ENCODE data around the gene RNF115. TPM values are rescaled to one million over a fixed set of nuclear protein-coding genes. Genes with fewer than 3 reads are reported as not detected.

The RNF115 gene
- total and polyA plus RNA-seq, 12 donors: 8.3 to 19.2 (median 12.4) TPM

DNA sequence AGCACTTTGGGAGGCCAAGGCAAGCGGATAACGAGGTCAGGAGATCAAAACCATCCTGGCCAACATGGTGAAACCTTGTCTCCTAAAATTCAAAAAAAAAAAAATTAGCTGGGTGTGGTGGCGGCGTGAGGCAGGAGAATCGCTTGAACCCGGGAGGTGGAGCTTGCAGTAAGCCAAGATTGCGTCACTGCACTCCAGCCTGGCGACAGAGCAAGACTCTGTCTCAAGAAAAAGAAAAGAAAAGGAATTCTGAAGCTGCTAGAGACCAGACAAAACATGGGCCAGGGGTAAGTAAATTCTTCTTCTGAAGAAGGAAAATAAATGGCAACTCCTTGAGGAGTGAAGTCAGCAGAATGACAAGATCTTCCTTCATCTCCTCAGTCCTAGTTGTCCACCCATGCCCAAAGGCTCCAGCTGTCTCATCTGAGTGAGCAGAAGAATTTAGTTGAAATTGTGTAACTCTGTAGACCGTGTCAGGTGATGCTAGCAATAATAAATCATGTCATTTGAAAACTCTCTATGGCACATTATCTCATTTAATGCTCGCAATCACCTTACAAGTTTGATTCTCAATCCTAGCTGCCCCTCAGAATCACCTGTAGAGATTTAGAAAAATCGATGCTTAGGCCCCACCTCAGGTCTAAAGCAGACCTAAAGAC lies 131.0 kb downstream of the RNF115 start:
- no peak for TF ChIP-seq POLR2A (IDR thresholded peaks at IDR 0.05)
- TF ChIP-seq, protein P1, sequence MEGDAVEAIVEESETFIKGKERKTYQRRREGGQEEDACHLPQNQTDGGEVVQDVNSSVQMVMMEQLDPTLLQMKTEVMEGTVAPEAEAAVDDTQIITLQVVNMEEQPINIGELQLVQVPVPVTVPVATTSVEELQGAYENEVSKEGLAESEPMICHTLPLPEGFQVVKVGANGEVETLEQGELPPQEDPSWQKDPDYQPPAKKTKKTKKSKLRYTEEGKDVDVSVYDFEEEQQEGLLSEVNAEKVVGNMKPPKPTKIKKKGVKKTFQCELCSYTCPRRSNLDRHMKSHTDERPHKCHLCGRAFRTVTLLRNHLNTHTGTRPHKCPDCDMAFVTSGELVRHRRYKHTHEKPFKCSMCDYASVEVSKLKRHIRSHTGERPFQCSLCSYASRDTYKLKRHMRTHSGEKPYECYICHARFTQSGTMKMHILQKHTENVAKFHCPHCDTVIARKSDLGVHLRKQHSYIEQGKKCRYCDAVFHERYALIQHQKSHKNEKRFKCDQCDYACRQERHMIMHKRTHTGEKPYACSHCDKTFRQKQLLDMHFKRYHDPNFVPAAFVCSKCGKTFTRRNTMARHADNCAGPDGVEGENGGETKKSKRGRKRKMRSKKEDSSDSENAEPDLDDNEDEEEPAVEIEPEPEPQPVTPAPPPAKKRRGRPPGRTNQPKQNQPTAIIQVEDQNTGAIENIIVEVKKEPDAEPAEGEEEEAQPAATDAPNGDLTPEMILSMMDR (IDR thresholded peaks at IDR 0.05): no peak
- H3K4me3 ChIP-seq: no peak overlapping the region
- no peak overlapping the region for H3K27ac ChIP-seq
- H3K9me3 ChIP-seq (replicated peaks in 1 of 3): no peaks in the 10 kb centered on the region
- intact Hi-C loops (cut with DNase I): no loop called here
- no peak for DNase-seq
- no peaks in the 10 kb centered on the region for H3K36me3 ChIP-seq (replicated peaks in 1 of 2)
- no peaks in the 10 kb centered on the region for H3K27me3 ChIP-seq
- 85 to 88% (median 86%) methylated on average over 11 of the region's 11 CpGs for WGBS, 4 donors
- H3K4me1 ChIP-seq (replicated peaks in 1 of 2): peaks cover 22 to 28% of the 10 kb centered on the region in 2 donors

DNA sequence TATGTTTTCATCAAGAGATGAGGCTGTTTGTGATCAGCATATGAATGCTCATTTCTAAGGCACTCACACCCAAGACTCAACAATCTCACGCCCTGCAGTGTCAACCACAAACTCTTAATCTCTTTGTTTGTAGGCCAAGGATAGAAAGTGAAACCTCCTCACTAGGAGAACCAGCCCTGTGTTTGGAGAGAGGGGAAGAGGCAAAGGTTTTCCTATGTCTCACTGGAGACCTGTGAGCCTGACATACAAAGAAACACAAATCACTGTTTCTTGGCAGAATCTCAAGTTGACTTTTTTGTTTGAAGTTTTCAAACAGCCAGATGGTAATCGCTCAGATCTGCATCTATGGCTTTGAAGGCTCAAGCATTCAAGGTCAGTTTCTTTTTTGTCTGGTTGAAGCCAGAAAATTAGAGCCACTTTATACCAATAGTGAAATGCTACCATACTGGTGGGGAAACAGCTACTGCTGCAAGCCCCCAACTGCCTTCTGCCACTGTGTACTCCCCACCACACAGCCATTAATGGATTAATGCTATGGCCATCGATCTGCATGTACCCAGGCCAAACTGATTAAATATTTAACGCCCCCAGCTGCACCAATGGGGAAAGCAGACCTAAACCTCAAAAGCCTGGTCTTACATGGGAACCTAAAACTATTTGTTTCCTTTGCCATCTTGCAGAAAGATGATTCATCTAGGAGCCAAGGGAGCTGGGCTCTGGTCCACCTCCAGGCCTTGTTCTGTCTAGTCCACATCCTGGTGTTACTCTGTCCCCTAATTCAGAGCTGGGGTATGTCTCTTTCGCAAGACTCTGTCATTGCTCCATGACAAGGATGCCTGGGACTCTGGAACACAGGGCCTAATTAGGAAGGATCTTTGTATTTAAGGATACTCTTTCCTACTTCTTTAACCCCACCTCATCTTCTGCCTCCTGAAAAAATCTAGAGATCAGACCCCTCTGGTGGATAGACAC lies 133.0 kb downstream of the RNF115 start:
- peak in 1 of 2 donors; percentile 17 for TF ChIP-seq POLR2A (IDR thresholded peaks at IDR 0.05)
- TF ChIP-seq, protein P1 (IDR thresholded peaks at IDR 0.05): no peak
- intact Hi-C loops (cut with DNase I): no loop called here
- H3K4me3 ChIP-seq: no peak overlapping the region

DNA sequence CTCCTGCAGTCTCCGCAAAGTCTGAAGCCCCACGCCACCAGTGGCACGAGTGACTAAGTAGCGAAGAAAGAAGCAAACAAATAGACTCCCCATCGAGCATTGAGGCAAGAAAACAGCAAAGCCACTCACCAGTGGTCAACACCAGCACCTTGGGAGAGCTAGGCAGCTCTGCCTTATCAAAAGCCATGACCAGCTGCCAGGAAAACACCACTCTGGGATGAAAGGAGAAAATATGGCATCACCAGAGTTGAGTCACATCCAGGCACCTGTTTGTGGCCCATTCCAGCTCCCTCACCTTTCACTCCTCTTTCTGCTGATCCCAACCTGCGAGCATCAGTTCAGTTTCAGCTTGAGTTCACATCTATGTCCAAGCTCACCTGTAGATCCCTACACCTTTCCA lies 134.0 kb downstream of the RNF115 start:
- H3K4me1 ChIP-seq (replicated peaks in 1 of 2): peaks cover 22 to 28% of the 10 kb centered on the region in 2 donors
- 93 to 97% (median 95%) methylated on average over 6 of the region's 6 CpGs for WGBS, 4 donors
- H3K9me3 ChIP-seq (replicated peaks in 1 of 3): no peaks in the 10 kb centered on the region
- H3K27ac ChIP-seq: peak overlapping the region in 4 of 5 donors; percentile 11 to 71 (median 56)
- no peaks in the 10 kb centered on the region for H3K27me3 ChIP-seq
- no peak overlapping the region for H3K4me3 ChIP-seq
- intact Hi-C loops (cut with DNase I): no loop called here
- no peaks in the 10 kb centered on the region for H3K36me3 ChIP-seq (replicated peaks in 1 of 2)
- peak in 3 of 7 donors; percentile 19 to 42 (median 20) for DNase-seq
- TF ChIP-seq, protein P1 (IDR thresholded peaks at IDR 0.05): no peak
- TF ChIP-seq POLR2A (IDR thresholded peaks at IDR 0.05): no peak

More for the DNA sequence above, 133.0 kb downstream of the RNF115 start:
- Histone ChIP-seq H3K27ac (peak overlapping the region; percentile 45 to 77 (median 66)), H3K9me3 (replicated peaks in 1 of 3) (no peaks in the 10 kb centered on the region), H3K4me1 (replicated peaks in 1 of 2) (peaks cover 22 to 28% of the 10 kb centered on the region in 2 donors), H3K27me3 (no peaks in the 10 kb centered on the region), H3K36me3 (replicated peaks in 1 of 2) (no peaks in the 10 kb centered on the region)
- DNase-seq: peak in 6 of 7 donors; percentile 67 to 80 (median 75)
- WGBS, 4 donors: 38 to 39% (median 38%) methylated on average over 5 of the region's 5 CpGs

DNA sequence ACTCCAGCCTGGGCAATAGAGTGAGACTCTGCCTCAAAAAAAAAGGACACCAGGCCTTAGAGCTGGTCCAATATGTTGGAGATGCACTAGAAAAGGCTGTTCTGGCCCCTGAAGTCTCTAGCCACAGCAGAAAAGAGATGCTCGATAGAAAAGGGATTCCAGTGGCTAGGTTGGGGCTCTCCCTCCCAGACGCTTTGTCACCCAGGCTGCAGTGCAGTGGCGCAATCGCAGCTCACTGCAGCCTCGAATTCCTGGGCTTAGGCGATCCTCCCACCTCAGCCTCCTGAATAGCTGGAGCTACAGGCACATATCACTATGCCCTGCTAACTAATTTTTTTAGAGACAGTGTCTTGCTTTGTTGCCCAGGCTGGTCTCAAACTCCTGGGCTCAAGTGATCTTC lies 135.0 kb downstream of the RNF115 start:
- intact Hi-C loops (cut with DNase I): no loop called here
- DNase-seq: no peak
- no peaks in the 10 kb centered on the region for H3K36me3 ChIP-seq (replicated peaks in 1 of 2)
- TF ChIP-seq, protein P1 (IDR thresholded peaks at IDR 0.05): no peak
- TF ChIP-seq POLR2A (IDR thresholded peaks at IDR 0.05): no peak
- peaks cover 22 to 28% of the 10 kb centered on the region in 2 donors for H3K4me1 ChIP-seq (replicated peaks in 1 of 2)
- WGBS, 4 donors: 88 to 100% (median 92%) methylated on average over 2 to 6 of the region's 6 CpGs
- no peaks in the 10 kb centered on the region for H3K27me3 ChIP-seq
- H3K27ac ChIP-seq: no peak overlapping the region
- H3K9me3 ChIP-seq (replicated peaks in 1 of 3): no peaks in the 10 kb centered on the region
- no peak overlapping the region for H3K4me3 ChIP-seq
